ENCODE results near the gene PPM1L.

The PPM1L gene

GRCh38 chr3:161050935-161051334 lies 294.9 kb downstream of the PPM1L start:
- TF ChIP-seq CTCF (conservative IDR thresholded peaks at IDR 0.05; ENCODE audit: low read depth): no peak
- no peak for DNase-seq (ENCODE audit: low spot score)
- H3K27ac ChIP-seq: no peak overlapping the region
- POLR2A ChIA-PET (ENCODE audit: low non-redundant PET): no interaction called here
- CTCF ChIA-PET: interaction anchor here (0.7 kb wide), 1 partner anchor 50 kb away, joined by 4 read pairs; no protein-coding TSS in a partner anchor

GRCh38 chr3:161051856-161052255 lies 295.8 kb downstream of the PPM1L start:
- no peak for TF ChIP-seq CTCF (conservative IDR thresholded peaks at IDR 0.05; ENCODE audit: low read depth)
- H3K27ac ChIP-seq: no peak overlapping the region
- DNase-seq (ENCODE audit: low spot score): no peak
- ChIA-PET CTCF (no interaction called here), POLR2A (ENCODE audit: low non-redundant PET) (no interaction called here)

GRCh38 chr3:161054860-161055604 lies 299.0 kb downstream of the PPM1L start:
- ChIA-PET POLR2A (ENCODE audit: low non-redundant PET) (no interaction called here), CTCF (no interaction called here)
- no peak for TF ChIP-seq CTCF (conservative IDR thresholded peaks at IDR 0.05; ENCODE audit: low read depth)
- no peak overlapping the region for H3K27ac ChIP-seq
- DNase-seq (ENCODE audit: low spot score): no peak

GRCh38 chr3:161064413-161064812 lies 308.4 kb downstream of the PPM1L start:
- H3K27ac ChIP-seq: no peak overlapping the region
- no peak for DNase-seq (ENCODE audit: low spot score)
- ChIA-PET POLR2A (ENCODE audit: low non-redundant PET) (no interaction called here), CTCF (interaction anchor here (0.5 kb wide), 1 partner anchor 667 kb away, joined by 3 read pairs; no protein-coding TSS in a partner anchor)
- no peak for TF ChIP-seq CTCF (conservative IDR thresholded peaks at IDR 0.05; ENCODE audit: low read depth)

GRCh38 chr3:161066930-161067329 lies 310.9 kb downstream of the PPM1L start:
- POLR2A ChIA-PET (ENCODE audit: low non-redundant PET): no interaction called here

GRCh38 chr3:161067335-161067734 lies 311.3 kb downstream of the PPM1L start:
- DNase-seq (ENCODE audit: low spot score): no peak
- H3K27ac ChIP-seq: no peak overlapping the region
- CTCF ChIA-PET: no interaction called here
- no peak for TF ChIP-seq CTCF (conservative IDR thresholded peaks at IDR 0.05; ENCODE audit: low read depth)
- POLR2A ChIA-PET (ENCODE audit: low non-redundant PET): no interaction called here

More at GRCh38 chr3:161066930-161067329, 310.9 kb downstream of the PPM1L start:
- DNase-seq (ENCODE audit: low spot score): no peak
- TF ChIP-seq CTCF (conservative IDR thresholded peaks at IDR 0.05; ENCODE audit: low read depth): no peak
- CTCF ChIA-PET: no interaction called here
- no peak overlapping the region for H3K27ac ChIP-seq

Data from RWPE1 (cell line).